ENCODE measurements around the gene DCLRE1B.

DNA sequence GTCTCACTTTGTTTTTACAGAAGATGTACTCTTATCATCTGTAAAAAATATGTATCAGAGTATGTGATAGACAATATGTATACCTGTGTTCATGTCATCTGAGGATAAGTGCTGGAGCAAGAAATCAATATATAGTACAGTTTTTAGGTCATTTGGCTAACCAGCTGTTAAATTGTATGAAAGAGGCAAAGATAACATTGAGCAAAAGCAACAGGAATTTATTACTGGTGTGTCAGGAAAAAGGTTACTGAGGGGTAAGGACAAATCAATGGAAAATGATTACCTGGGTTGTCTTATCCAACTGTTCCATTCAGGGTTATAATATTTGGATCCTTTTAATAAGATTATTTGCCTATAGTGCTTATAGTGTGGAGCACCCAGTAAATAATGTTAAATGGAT is 28.9 kb downstream of the DCLRE1B start:
- TF ChIP-seq ARNTL (CRISPR knock-in tag; IDR thresholded peaks at IDR 0.05; ENCODE audit: borderline replicate concordance, low read depth) (no peak), RARB (CRISPR knock-in tag; IDR thresholded peaks at IDR 0.05) (no peak), BACH2 (CRISPR knock-in tag; IDR thresholded peaks at IDR 0.05; ENCODE audit: borderline replicate concordance) (no peak), ZFP3 (CRISPR knock-in tag; IDR thresholded peaks at IDR 0.05) (no peak), SNAI2 (CRISPR knock-in tag; IDR thresholded peaks at IDR 0.05) (no peak), ISL1 (CRISPR knock-in tag; IDR thresholded peaks at IDR 0.05) (no peak), ZFP30 (CRISPR knock-in tag; IDR thresholded peaks at IDR 0.05) (no peak), ZC3H10 (CRISPR knock-in tag; IDR thresholded peaks at IDR 0.05) (no peak), TOX (CRISPR knock-in tag; IDR thresholded peaks at IDR 0.05; ENCODE audit: borderline replicate concordance) (no peak), ESRRG (CRISPR knock-in tag; IDR thresholded peaks at IDR 0.05) (no peak)
- TF ChIP-seq, protein P1, sequence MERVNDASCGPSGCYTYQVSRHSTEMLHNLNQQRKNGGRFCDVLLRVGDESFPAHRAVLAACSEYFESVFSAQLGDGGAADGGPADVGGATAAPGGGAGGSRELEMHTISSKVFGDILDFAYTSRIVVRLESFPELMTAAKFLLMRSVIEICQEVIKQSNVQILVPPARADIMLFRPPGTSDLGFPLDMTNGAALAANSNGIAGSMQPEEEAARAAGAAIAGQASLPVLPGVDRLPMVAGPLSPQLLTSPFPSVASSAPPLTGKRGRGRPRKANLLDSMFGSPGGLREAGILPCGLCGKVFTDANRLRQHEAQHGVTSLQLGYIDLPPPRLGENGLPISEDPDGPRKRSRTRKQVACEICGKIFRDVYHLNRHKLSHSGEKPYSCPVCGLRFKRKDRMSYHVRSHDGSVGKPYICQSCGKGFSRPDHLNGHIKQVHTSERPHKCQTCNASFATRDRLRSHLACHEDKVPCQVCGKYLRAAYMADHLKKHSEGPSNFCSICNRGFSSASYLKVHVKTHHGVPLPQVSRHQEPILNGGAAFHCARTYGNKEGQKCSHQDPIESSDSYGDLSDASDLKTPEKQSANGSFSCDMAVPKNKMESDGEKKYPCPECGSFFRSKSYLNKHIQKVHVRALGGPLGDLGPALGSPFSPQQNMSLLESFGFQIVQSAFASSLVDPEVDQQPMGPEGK (CRISPR knock-in tag; IDR thresholded peaks at IDR 0.05; ENCODE audit: borderline replicate concordance) = no peak
- TF ChIP-seq, protein P2, sequence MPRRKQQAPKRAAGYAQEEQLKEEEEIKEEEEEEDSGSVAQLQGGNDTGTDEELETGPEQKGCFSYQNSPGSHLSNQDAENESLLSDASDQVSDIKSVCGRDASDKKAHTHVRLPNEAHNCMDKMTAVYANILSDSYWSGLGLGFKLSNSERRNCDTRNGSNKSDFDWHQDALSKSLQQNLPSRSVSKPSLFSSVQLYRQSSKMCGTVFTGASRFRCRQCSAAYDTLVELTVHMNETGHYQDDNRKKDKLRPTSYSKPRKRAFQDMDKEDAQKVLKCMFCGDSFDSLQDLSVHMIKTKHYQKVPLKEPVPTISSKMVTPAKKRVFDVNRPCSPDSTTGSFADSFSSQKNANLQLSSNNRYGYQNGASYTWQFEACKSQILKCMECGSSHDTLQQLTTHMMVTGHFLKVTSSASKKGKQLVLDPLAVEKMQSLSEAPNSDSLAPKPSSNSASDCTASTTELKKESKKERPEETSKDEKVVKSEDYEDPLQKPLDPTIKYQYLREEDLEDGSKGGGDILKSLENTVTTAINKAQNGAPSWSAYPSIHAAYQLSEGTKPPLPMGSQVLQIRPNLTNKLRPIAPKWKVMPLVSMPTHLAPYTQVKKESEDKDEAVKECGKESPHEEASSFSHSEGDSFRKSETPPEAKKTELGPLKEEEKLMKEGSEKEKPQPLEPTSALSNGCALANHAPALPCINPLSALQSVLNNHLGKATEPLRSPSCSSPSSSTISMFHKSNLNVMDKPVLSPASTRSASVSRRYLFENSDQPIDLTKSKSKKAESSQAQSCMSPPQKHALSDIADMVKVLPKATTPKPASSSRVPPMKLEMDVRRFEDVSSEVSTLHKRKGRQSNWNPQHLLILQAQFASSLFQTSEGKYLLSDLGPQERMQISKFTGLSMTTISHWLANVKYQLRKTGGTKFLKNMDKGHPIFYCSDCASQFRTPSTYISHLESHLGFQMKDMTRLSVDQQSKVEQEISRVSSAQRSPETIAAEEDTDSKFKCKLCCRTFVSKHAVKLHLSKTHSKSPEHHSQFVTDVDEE (CRISPR knock-in tag; IDR thresholded peaks at IDR 0.05) = no peak
- TF ChIP-seq, protein P3, sequence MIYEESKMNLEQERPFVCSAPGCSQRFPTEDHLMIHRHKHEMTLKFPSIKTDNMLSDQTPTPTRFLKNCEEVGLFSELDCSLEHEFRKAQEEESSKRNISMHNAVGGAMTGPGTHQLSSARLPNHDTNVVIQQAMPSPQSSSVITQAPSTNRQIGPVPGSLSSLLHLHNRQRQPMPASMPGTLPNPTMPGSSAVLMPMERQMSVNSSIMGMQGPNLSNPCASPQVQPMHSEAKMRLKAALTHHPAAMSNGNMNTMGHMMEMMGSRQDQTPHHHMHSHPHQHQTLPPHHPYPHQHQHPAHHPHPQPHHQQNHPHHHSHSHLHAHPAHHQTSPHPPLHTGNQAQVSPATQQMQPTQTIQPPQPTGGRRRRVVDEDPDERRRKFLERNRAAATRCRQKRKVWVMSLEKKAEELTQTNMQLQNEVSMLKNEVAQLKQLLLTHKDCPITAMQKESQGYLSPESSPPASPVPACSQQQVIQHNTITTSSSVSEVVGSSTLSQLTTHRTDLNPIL (CRISPR knock-in tag; IDR thresholded peaks at IDR 0.05; ENCODE audit: low read depth) = no peak

All from SK-N-SH treated with all-trans-retinoic acid at 6 μM for 48 hours (cell line).